Mesendoderm (in vitro differentiated cells): ENCODE measurements around the gene TEF.
A peak's percentile ranks its signal among the peaks of the same experiment; 100 is the strongest.

Source experiments
- DNase-seq: peaks from one replicate; pipeline ENCODE4 v3.0.0; 2013
- H2AK5ac ChIP-seq: 2 replicates; pipeline ENCODE4 v1.6.1; 2013; ENCODE audit warnings: low read length, inconsistent platforms
- H2BK120ac ChIP-seq: 2 replicates; pipeline ENCODE4 v1.6.1; 2013; ENCODE audit warnings: low read depth, mild to moderate bottlenecking, low read length, moderate library complexity, mixed read lengths
- H2BK15ac ChIP-seq: replicated peaks from 2 replicates; pipeline ENCODE4 v1.6.1; 2013; ENCODE audit warnings: low read depth, mild to moderate bottlenecking, moderate library complexity
- H2BK5ac ChIP-seq: 2 replicates; pipeline ENCODE4 v1.6.1; 2013; ENCODE audit warnings: low read length, inconsistent platforms
- H3K18ac ChIP-seq: 2 replicates; pipeline ENCODE4 v1.6.1; 2013; ENCODE audit warnings: mild to moderate bottlenecking, low read length, mixed read lengths
- H3K23ac ChIP-seq: one replicate; pipeline ENCODE4 v1.6.1; 2013; ENCODE audit warnings: low read length
- H3K27ac ChIP-seq: 2 replicates; pipeline ENCODE4 v1.5.1; 2013; ENCODE audit warnings: low read depth, mild to moderate bottlenecking, inconsistent platforms, low read length, moderate library complexity
- H3K27me3 ChIP-seq: 2 replicates; pipeline ENCODE4 v1.6.1; 2013; ENCODE audit warnings: low read length, control low read depth, mild to moderate bottlenecking, inconsistent platforms; ENCODE audit not compliant: insufficient read depth, poor library complexity
- H3K36me3 ChIP-seq: 2 replicates; pipeline ENCODE4 v1.6.1; 2013; ENCODE audit warnings: low read length, inconsistent platforms; ENCODE audit not compliant: control insufficient read depth, insufficient read depth
- H3K4ac ChIP-seq: one replicate; pipeline ENCODE4 v1.6.1; 2013; ENCODE audit warnings: low read depth, mild to moderate bottlenecking, low read length, moderate library complexity
- H3K4me1 ChIP-seq: 2 replicates; pipeline ENCODE4 v1.6.1; 2013; ENCODE audit warnings: low read depth, low read length, inconsistent platforms; ENCODE audit not compliant: control insufficient read depth
- H3K4me2 ChIP-seq: 2 replicates; pipeline ENCODE4 v1.6.1; 2013; ENCODE audit warnings: low read length
- H3K4me3 ChIP-seq: 2 replicates; pipeline ENCODE4 v1.5.1; 2013; ENCODE audit warnings: mild to moderate bottlenecking, low read length
- H3K56ac ChIP-seq: one replicate; pipeline ENCODE4 v1.6.1; 2013; ENCODE audit warnings: low read length
- H3K79me1 ChIP-seq: 2 replicates; pipeline ENCODE4 v1.6.1; 2013; ENCODE audit warnings: low read length, inconsistent platforms
- H3K79me2 ChIP-seq: 2 replicates; pipeline ENCODE4 v1.6.1; 2013; ENCODE audit warnings: mild to moderate bottlenecking, low read length; ENCODE audit not compliant: control insufficient read depth, insufficient read depth
- H3K9ac ChIP-seq: 2 replicates; pipeline ENCODE4 v1.6.1; 2013; ENCODE audit warnings: low read length, inconsistent platforms
- H4K5ac ChIP-seq: one replicate; pipeline ENCODE4 v1.6.1; 2013; ENCODE audit warnings: low read length
- H4K8ac ChIP-seq: one replicate; pipeline ENCODE4 v1.6.1; 2013; ENCODE audit warnings: low read depth, mild to moderate bottlenecking, control low read depth, low read length, moderate library complexity
- WGBS: extraction: QIAGEN DNeasy Blood & Tissue Kit; methylation state at CpG from one replicate; pipeline ENCODE4 v1.1.7; 2013; ENCODE audit warnings: low lambda C conversion rate, missing lambda C conversion rate; ENCODE audit not compliant: insufficient coverage; ENCODE audit errors: extremely low coverage; 5-methylcytosine and 5-hydroxymethylcytosine counted together

Gene TEF

DNA sequence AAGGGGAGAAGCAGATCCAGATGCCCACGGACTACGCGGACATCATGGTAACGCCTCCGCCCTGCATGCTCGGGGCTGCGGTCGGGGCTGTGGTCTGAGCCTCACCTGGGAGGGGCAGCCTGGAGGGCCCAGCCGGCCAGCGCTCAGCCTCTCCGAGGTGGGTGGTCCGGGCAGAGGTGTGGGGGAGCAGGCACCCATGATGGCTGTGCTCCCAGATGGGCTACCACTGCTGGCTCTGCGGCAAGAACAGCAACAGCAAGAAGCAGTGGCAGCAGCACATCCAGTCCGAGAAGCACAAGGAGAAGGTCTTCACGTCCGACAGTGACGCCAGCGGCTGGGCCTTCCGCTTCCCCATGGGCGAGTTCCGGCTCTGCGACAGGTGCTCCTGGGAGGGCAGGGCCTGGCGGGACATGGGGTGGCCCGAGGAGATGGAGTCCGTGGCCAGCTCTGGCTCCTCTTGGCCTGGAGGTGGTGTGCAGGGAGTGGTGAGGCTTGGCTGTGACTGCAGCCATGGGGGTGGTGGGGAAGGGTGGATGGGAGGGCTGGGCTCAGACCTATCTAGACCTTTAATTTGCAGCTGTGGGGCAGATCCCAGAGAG, 25.2 kb upstream of the TEF start:
- H3K9ac ChIP-seq, result no peak overlapping the region
- WGBS, result no CpG with 5 or more reads among the region's 25 CpGs
- no peak overlapping the region for H3K23ac ChIP-seq
- no peak overlapping the region for H3K4me3 ChIP-seq
- peaks cover 6% of the 10 kb centered on the region for H3K36me3 ChIP-seq
- no peak overlapping the region for H3K56ac ChIP-seq
- no peak overlapping the region for H2AK5ac ChIP-seq
- no peaks in the 10 kb centered on the region for H3K79me2 ChIP-seq
- H2BK15ac ChIP-seq, result no peak overlapping the region
- no peak overlapping the region for H4K8ac ChIP-seq
- H3K18ac ChIP-seq, result no peak overlapping the region
- H3K4me1 ChIP-seq, result no peaks in the 10 kb centered on the region
- no peak overlapping the region for H3K27ac ChIP-seq
- no peak overlapping the region for H2BK120ac ChIP-seq
- no peak overlapping the region for H4K5ac ChIP-seq
- no peak for DNase-seq
- no peaks in the 10 kb centered on the region for H3K27me3 ChIP-seq
- no peaks in the 10 kb centered on the region for H3K79me1 ChIP-seq
- no peak overlapping the region for H2BK5ac ChIP-seq
- H3K4ac ChIP-seq, result no peak overlapping the region
- H3K4me2 ChIP-seq, result no peak overlapping the region

DNA sequence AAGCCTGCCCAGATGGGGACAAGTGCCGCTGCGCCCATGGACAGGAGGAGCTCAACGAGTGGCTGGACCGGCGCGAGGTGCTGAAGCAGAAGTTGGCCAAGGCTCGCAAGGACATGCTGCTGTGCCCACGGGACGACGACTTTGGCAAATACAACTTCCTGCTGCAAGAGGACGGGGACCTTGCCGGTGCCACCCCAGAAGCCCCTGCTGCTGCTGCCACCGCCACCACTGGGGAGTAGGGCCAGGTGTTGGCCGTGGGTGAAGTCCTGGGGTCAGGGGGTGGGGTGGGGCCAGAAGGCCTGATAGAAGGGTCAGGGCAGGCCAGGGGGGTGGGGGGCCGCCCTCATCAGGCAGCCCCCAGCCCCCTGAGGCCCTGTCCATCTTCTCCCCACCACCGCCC, 24.6 kb upstream of the TEF start:
- H3K27ac ChIP-seq, result no peak overlapping the region
- DNase-seq, result no peak
- H2BK5ac ChIP-seq, result no peak overlapping the region
- no peak overlapping the region for H3K4me2 ChIP-seq
- H3K79me2 ChIP-seq, result no peaks in the 10 kb centered on the region
- no peaks in the 10 kb centered on the region for H3K27me3 ChIP-seq
- no peaks in the 10 kb centered on the region for H3K79me1 ChIP-seq
- no CpG with 5 or more reads among the region's 16 CpGs for WGBS
- no peak overlapping the region for H3K56ac ChIP-seq
- H4K8ac ChIP-seq, result no peak overlapping the region
- no peak overlapping the region for H3K9ac ChIP-seq
- no peaks in the 10 kb centered on the region for H3K4me1 ChIP-seq
- no peak overlapping the region for H2AK5ac ChIP-seq
- H2BK15ac ChIP-seq, result no peak overlapping the region
- no peak overlapping the region for H3K4ac ChIP-seq
- no peak overlapping the region for H2BK120ac ChIP-seq
- H3K4me3 ChIP-seq, result no peak overlapping the region
- H3K36me3 ChIP-seq, result peaks cover 6% of the 10 kb centered on the region
- H3K23ac ChIP-seq, result no peak overlapping the region
- no peak overlapping the region for H4K5ac ChIP-seq
- H3K18ac ChIP-seq, result no peak overlapping the region

DNA sequence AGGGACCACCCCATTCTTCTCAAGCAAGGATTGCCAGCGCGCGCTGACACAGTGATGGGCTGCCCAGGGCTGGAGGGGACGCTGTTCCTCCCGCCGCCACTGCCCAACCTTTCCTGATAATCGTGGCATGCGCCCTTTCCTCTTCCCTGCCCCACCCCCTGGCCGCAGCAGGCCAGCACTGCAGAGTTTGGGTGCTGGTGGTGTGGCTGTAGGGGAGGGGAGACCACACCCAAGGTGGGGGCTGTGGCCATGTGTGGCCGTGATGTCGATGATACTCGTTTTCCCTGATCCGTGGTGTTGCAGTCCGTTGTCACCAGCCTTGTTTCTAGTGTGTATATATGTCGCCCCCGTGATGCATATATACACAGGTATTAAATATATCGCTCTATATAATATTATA, 22.8 kb upstream of the TEF start:
- Histone ChIP-seq H3K4ac (no peak overlapping the region), H3K56ac (no peak overlapping the region), H3K23ac (no peak overlapping the region), H3K4me1 (no peaks in the 10 kb centered on the region), H4K8ac (no peak overlapping the region), H3K36me3 (peaks cover 4% of the 10 kb centered on the region), H2BK15ac (no peak overlapping the region), H2BK120ac (no peak overlapping the region), H3K4me2 (no peak overlapping the region), H3K27ac (no peak overlapping the region), H3K9ac (no peak overlapping the region), H3K79me1 (no peaks in the 10 kb centered on the region), H2BK5ac (no peak overlapping the region), H3K79me2 (no peaks in the 10 kb centered on the region), H3K4me3 (no peak overlapping the region), H3K18ac (no peak overlapping the region), H3K27me3 (no peaks in the 10 kb centered on the region), H2AK5ac (no peak overlapping the region), H4K5ac (no peak overlapping the region)
- no CpG with 5 or more reads among the region's 17 CpGs for WGBS
- no peak for DNase-seq

DNA sequence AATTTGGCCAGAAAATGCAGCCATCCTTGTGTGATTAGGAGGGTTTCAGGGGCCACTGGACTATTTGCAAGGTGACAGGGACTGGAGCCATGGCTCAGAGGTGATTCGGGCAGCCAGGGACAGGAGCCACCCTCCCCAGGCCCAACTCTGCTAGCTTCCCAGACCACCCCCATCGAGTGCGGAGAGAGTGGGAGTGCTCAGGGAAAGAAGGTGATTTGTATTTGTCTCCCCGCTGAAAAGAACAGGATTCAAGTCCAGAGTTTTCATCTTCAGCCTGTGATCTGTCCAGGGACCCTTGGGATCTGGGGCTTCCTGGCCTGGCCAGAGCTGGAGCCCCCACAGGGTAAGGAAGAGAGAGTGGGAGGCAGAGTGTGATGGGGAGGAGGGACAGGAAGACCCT, 22.4 kb upstream of the TEF start:
- H3K56ac ChIP-seq, result peak overlapping the region; percentile 28
- H3K4ac ChIP-seq, result no peak overlapping the region
- no peaks in the 10 kb centered on the region for H3K79me1 ChIP-seq
- no peak overlapping the region for H3K27ac ChIP-seq
- no peak overlapping the region for H3K9ac ChIP-seq
- no peak overlapping the region for H4K5ac ChIP-seq
- H3K4me3 ChIP-seq, result no peak overlapping the region
- H3K79me2 ChIP-seq, result no peaks in the 10 kb centered on the region
- H3K4me2 ChIP-seq, result no peak overlapping the region
- no peaks in the 10 kb centered on the region for H3K27me3 ChIP-seq
- no peak overlapping the region for H3K23ac ChIP-seq
- no peak overlapping the region for H2AK5ac ChIP-seq
- no peaks in the 10 kb centered on the region for H3K4me1 ChIP-seq
- no peak overlapping the region for H2BK120ac ChIP-seq
- H3K18ac ChIP-seq, result no peak overlapping the region
- WGBS, result no CpG with 5 or more reads among the region's 4 CpGs
- no peak overlapping the region for H4K8ac ChIP-seq
- H3K36me3 ChIP-seq, result peaks cover 4% of the 10 kb centered on the region
- H2BK15ac ChIP-seq, result no peak overlapping the region
- no peak overlapping the region for H2BK5ac ChIP-seq
- no peak for DNase-seq

DNA sequence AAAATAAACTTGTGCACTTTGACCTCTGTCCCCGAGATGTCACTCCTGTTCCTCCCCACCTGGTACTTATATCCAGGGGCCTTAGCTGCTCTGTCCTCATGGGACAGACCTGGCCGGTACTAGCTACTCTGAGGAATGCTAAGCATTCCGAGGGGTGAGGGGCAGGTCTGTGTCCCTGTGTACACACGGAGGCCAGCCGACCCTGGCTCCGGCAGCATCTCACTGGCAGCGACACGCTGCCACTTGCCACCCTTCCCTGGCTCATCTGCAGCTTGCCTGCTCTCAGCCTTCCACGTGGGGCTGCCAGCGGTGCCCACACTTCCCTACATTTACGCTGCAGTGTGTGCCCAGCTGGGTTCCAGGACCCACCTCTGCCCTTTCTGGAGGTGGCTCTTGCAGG, 21.6 kb upstream of the TEF start:
- H3K4me3 ChIP-seq, result no peak overlapping the region
- no peaks in the 10 kb centered on the region for H3K27me3 ChIP-seq
- no peak overlapping the region for H3K9ac ChIP-seq
- no peak overlapping the region for H2BK5ac ChIP-seq
- H3K4me1 ChIP-seq, result no peaks in the 10 kb centered on the region
- H2BK120ac ChIP-seq, result no peak overlapping the region
- H2AK5ac ChIP-seq, result no peak overlapping the region
- no peak overlapping the region for H3K4me2 ChIP-seq
- H2BK15ac ChIP-seq, result no peak overlapping the region
- H3K36me3 ChIP-seq, result peaks cover 4% of the 10 kb centered on the region
- peak; percentile 88 for DNase-seq
- H3K79me1 ChIP-seq, result no peaks in the 10 kb centered on the region
- no peak overlapping the region for H3K18ac ChIP-seq
- H4K8ac ChIP-seq, result no peak overlapping the region
- no peak overlapping the region for H3K4ac ChIP-seq
- H3K56ac ChIP-seq, result peak overlapping the region; percentile 42
- no CpG with 5 or more reads among the region's 11 CpGs for WGBS
- H3K79me2 ChIP-seq, result no peaks in the 10 kb centered on the region
- H4K5ac ChIP-seq, result no peak overlapping the region
- H3K23ac ChIP-seq, result no peak overlapping the region
- H3K27ac ChIP-seq, result no peak overlapping the region

DNA sequence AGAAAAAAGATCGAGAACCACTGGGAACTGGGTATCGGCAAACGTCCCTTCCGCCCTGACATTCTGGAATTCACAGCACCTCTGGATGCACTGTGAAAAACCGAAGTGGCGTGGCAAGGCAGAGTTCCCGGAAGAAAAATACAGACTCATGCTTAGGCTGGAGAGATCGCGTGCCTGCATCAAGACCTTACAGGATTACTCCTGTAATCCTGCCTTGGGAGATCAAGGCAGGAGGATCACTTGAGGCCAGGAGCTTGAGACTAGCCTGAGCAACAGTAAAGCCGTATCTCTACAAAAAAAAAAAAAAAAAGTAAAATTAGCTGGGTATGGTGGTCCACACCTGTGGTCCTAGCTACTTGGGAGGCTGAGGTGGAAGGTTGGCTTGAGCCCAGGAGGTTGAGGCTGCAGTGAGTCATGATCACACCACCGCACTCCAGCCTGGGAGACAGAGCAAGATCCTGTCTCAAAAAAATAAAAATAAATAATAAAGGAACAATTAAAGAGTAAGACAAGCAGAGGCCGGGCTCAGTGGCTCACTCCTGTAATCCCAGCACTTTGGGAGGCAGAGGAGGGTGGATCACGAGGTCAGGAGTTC, 19.9 kb upstream of the TEF start:
- no CpG with 5 or more reads among the region's 13 CpGs for WGBS
- H2BK5ac ChIP-seq, result no peak overlapping the region
- no peak overlapping the region for H3K4me2 ChIP-seq

More for the DNA sequence above, 19.9 kb upstream of the TEF start:
- Histone ChIP-seq H4K8ac (no peak overlapping the region), H4K5ac (no peak overlapping the region), H2BK120ac (no peak overlapping the region), H3K4me3 (no peak overlapping the region), H2AK5ac (no peak overlapping the region), H3K4me1 (no peaks in the 10 kb centered on the region), H3K27me3 (no peaks in the 10 kb centered on the region), H3K9ac (no peak overlapping the region), H3K4ac (no peak overlapping the region), H3K23ac (no peak overlapping the region), H3K36me3 (no peaks in the 10 kb centered on the region), H3K27ac (no peak overlapping the region), H2BK15ac (no peak overlapping the region), H3K79me2 (no peaks in the 10 kb centered on the region), H3K79me1 (no peaks in the 10 kb centered on the region), H3K56ac (no peak overlapping the region), H3K18ac (no peak overlapping the region)
- DNase-seq, result no peak
